ENCODE measurements around the gene GRIK3.
"Not testable (repeated sequence)": the region's sequence is repeated elsewhere in the genome, so short reads cannot be mapped to it uniquely, and the experiment has no call there.

Gene GRIK3

GRCh38 chr1:36941316-36941978 lies 92.9 kb downstream of the GRIK3 start:
- DNase-seq (ENCODE audit: low spot score) = no peak

- DNase-seq (ENCODE audit: low spot score) = no peak
These were observed 95.5 kb downstream of the GRIK3 start for GRCh38 chr1:36938819-36939218.

- DNase-seq (ENCODE audit: low spot score) = no peak
These were observed 96.9 kb downstream of the GRIK3 start for GRCh38 chr1:36937371-36937770.

GRCh38 chr1:36934061-36934460 lies 100.3 kb downstream of the GRIK3 start:
- no peak for DNase-seq (ENCODE audit: low spot score)

- no peak for DNase-seq (ENCODE audit: low spot score)
These were observed 106.5 kb downstream of the GRIK3 start for GRCh38 chr1:36927826-36928225.

- DNase-seq (ENCODE audit: low spot score) = no peak
These were observed 109.1 kb downstream of the GRIK3 start for GRCh38 chr1:36925251-36925650.

GRCh38 chr1:36924282-36924811 lies 110.0 kb downstream of the GRIK3 start:
- peak; percentile 71 for DNase-seq (ENCODE audit: low spot score)

- DNase-seq (ENCODE audit: low spot score) = no peak
These were observed 111.5 kb downstream of the GRIK3 start for GRCh38 chr1:36922593-36923426.

- no peak for DNase-seq (ENCODE audit: low spot score)
These were observed 112.2 kb downstream of the GRIK3 start for GRCh38 chr1:36922071-36922470.

GRCh38 chr1:36920801-36921405 lies 113.4 kb downstream of the GRIK3 start:
- DNase-seq (ENCODE audit: low spot score) = no peak

GRCh38 chr1:36920371-36920770 lies 113.9 kb downstream of the GRIK3 start:
- DNase-seq (ENCODE audit: low spot score) = no peak

GRCh38 chr1:36919491-36920145 lies 114.7 kb downstream of the GRIK3 start:
- no peak for DNase-seq (ENCODE audit: low spot score)

GRCh38 chr1:36918604-36919003 lies 115.7 kb downstream of the GRIK3 start:
- no peak for DNase-seq (ENCODE audit: low spot score)

GRCh38 chr1:36916542-36916941 lies 117.8 kb downstream of the GRIK3 start:
- not testable (repeated sequence) for DNase-seq (ENCODE audit: low spot score)

GRCh38 chr1:36913484-36914060 lies 120.7 kb downstream of the GRIK3 start:
- DNase-seq (ENCODE audit: low spot score) = no peak

GRCh38 chr1:36913016-36913415 lies 121.3 kb downstream of the GRIK3 start:
- no peak for DNase-seq (ENCODE audit: low spot score)

GRCh38 chr1:36912365-36912865 lies 121.9 kb downstream of the GRIK3 start:
- no peak for DNase-seq (ENCODE audit: low spot score)

GRCh38 chr1:36911561-36912364 lies 122.6 kb downstream of the GRIK3 start:
- no peak for DNase-seq (ENCODE audit: low spot score)

- no peak for DNase-seq (ENCODE audit: low spot score)
These were observed 123.3 kb downstream of the GRIK3 start for GRCh38 chr1:36910886-36911540.
